Activated CD4-positive, alpha-beta T cell treated with anti-CD3 and anti-CD28 coated beads, Interleukin-2, amount 50 U/mL, for 16 hours (primary cell): Measurements from ENCODE around the gene NUP188.
"Not testable (repeated sequence)": the region's sequence is repeated elsewhere in the genome, so short reads cannot be mapped to it uniquely, and the experiment has no call there.

Experiments
- DNase-seq: peaks from one replicate; pipeline ENCODE4 v3.0.0-alpha.2; 2020

Gene NUP188

DNA sequence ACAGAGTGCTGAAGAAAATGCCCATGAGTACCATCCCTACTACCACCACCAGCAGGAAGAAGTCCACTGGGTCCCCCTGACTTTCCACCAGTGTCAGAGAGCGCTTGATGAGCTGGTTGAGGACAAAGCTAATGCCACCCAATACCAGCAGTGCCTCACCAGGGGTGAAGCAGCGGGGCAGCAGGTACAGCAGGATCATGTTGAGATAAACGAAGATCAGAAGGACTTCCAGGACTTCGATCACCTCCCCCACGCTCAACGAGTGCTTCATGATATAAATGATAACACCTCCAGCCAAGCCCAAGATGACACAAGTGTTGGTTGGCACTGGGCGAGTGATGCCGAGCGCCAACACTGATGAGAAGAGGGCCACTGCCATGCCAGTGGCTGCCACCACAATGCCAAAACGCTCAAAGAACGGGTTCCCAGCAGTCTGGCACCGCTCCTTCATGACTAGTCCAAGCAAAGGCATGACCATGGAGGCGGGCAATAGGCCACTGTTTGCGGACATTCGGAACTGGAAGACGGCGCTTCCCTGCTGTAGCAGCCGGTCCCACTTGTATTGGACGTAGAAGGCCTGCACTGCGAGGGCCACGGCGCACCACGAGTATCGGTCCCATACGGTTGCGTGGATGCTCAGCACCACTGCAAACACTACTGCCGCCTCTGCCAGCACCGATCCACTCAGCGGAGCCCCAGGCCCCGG lies 775 bp upstream of the NUP188 start:
- DNase-seq = peak; percentile 23

DNA sequence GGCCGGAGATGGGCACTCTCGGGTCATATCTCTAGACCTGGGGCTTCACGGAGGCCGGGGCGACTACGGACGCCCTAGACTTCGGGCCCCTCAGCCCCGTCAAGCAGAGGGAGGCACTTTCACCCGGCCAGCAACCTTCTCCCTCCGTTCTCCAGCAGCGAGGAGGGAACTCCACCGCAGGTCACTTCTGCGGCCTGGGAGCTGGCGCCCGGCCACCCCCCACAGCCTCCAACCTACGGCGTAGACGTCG lies 297 bp upstream of the NUP188 start:
- DNase-seq = no peak

DNA sequence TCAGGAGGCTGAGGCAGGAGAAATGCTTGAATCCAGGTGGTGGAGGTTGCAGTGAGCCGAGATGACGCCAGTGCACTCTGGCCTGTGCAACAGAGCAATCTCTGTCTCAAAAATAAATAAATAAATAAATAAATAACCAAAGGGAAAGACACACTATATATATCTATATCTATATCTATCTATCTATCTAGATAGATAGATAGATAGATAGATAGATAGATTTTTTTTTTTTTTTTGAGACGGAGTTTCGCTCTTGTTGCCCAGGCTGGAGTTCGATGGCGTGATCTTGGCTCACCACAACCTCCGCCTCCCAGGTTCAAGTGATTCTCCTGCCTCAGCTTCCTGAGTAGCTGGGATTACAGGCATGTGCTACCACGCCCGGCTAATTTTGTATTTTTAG lies 13.9 kb downstream of the NUP188 start:
- not testable (repeated sequence) for DNase-seq

GRCh38 chr9:128969491-128969890 lies 22.0 kb downstream of the NUP188 start:
- DNase-seq = no peak

GRCh38 chr9:128972956-128973355 lies 25.5 kb downstream of the NUP188 start:
- no peak for DNase-seq

- no peak for DNase-seq
Observed at GRCh38 chr9:128979111-128979510, 31.6 kb downstream of the NUP188 start.

- no peak for DNase-seq
Observed at GRCh38 chr9:128983536-128983935, 36.0 kb downstream of the NUP188 start.

DNA sequence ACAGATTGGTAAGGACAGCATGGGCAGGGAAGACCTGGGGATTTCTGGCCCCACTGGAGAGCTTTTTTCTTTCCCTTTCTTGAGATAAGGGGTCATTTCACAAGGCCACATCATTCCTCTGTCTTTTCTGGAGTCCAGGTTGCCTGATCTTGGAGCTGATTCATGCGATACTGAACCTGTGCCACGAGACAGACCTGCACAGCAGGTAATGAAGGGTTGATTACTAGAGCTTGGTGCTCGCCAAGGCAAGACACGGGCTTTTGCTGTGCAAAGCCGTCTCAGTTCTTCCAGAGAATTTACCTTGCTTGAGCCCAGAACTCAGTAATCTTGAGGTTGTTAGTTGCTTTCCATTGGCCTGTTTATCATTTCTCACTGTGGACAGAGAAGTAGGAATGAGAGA lies 39.2 kb downstream of the NUP188 start:
- DNase-seq = no peak

GRCh38 chr9:128987805-128988204 lies 40.3 kb downstream of the NUP188 start:
- no peak for DNase-seq

DNA sequence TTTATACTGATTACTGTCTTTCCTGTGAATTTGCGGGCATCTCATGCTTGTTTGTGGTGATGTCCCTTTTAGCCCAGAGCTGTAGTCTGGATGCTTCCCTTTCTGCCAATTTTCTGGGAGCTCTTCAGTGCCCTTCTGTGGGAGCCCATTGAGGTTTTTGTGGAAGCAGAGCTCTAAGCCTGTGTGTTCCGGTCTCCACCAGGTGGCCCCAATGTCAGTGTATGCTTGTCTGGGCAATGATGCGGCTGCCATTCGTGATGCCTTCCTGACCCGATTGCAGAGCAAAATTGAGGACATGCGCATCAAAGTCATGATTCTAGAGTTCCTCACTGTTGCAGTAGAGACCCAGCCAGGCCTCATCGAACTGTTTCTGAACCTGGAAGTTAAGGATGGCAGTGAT lies 45.5 kb downstream of the NUP188 start:
- DNase-seq = no peak

- no peak for DNase-seq
Observed at GRCh38 chr9:128995791-128996190, 48.3 kb downstream of the NUP188 start.

- no peak for DNase-seq
Observed at GRCh38 chr9:128998462-128998861, 51.0 kb downstream of the NUP188 start.

DNA sequence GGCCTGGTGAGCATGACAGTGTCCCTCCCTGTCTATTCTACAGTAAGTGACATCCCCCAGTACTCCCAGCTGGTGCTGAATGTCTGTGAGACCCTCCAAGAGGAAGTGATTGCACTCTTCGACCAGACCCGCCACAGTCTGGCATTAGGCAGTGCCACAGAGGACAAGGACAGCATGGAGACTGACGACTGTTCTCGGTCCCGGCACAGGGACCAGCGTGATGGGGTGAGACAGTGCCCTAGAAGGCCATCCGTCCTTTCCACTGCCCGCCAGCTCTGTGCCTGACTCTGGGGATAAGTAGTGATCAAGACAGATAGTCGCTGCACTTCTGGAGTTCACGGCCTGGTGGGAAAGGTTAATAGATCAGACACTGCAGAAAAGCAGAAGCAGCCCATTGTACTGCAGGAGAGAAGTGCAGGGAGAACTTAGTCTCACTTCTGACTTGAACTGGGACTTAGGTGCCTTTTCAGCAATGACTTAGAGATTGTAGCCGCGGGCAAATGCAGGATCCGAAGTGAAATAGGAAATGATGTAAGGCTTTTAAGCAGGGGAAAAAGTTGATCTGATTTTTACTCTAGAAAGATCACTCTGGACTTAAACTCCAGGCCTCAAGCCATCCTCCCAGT lies 52.2 kb downstream of the NUP188 start:
- peak; percentile 35 for DNase-seq

GRCh38 chr9:129001504-129002325 lies 54.2 kb downstream of the NUP188 start:
- no peak for DNase-seq

- no peak for DNase-seq
Observed at GRCh38 chr9:129002992-129003391, 55.5 kb downstream of the NUP188 start.

DNA sequence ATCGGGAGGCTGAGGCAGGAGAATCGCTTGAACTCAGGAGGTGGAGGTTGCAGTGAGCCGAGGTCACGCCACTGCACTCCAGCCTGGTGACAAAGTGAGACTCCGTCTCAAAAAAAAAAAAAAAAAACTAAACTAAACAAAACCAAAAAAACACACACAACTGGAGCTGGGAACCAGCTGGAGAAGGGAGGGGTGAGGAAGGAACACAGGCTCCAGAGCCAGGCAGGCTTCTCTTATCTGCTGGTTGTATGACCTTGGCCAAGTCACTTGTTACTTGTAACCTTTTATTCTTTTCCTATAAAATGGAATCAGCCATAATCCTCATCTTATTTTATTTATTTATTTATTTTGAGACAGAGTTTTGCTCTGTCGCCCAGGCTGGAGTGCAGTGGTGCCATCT lies 56.7 kb downstream of the NUP188 start:
- not testable (repeated sequence) for DNase-seq

GRCh38 chr9:129005336-129005997 lies 58.0 kb downstream of the NUP188 start:
- DNase-seq = no peak

GRCh38 chr9:129006328-129007034 lies 59.0 kb downstream of the NUP188 start:
- DNase-seq = peak; percentile 65

- DNase-seq = no peak
Observed at GRCh38 chr9:129007035-129007765, 59.7 kb downstream of the NUP188 start.

- DNase-seq = no peak
Observed at GRCh38 chr9:129007766-129008468, 60.4 kb downstream of the NUP188 start.

GRCh38 chr9:129008469-129008965 lies 61.0 kb downstream of the NUP188 start:
- no peak for DNase-seq
